GM10266 (cell line): ENCODE data around the gene SSBP2.

Experiments
- DNase-seq: peaks from one replicate; pipeline ENCODE4 v3.0.0; 2012; ENCODE audit errors: extremely low spot score
- TF ChIP-seq, protein P1 (sequence below): IDR thresholded peaks from 2 replicates; pipeline ENCODE4 v1.5.1; 2012; ENCODE audit warnings: mild to moderate bottlenecking, low read depth; ENCODE audit not compliant: control insufficient read depth, insufficient read depth; ENCODE audit errors: missing control alignments

Gene SSBP2

DNA sequence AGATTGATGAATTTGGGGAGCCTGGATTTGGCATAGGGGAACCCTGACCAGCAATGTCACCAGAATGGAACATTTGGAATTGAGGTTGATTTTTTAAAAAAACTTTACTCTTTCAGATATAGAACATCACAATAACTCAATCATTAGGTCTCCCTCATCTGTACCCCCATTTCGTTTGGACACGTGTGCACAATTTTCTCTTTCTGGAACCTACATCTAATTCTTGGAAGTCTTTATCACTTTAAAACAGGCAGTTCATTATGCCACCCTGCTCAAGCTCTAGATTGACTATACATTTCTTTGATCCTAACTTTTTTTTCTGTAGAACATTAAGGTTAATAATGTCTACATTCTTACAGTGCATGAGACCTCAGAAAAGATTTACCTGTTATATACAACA is 3.7 kb upstream of the SSBP2 start:
- DNase-seq: no peak
- TF ChIP-seq, protein P1, sequence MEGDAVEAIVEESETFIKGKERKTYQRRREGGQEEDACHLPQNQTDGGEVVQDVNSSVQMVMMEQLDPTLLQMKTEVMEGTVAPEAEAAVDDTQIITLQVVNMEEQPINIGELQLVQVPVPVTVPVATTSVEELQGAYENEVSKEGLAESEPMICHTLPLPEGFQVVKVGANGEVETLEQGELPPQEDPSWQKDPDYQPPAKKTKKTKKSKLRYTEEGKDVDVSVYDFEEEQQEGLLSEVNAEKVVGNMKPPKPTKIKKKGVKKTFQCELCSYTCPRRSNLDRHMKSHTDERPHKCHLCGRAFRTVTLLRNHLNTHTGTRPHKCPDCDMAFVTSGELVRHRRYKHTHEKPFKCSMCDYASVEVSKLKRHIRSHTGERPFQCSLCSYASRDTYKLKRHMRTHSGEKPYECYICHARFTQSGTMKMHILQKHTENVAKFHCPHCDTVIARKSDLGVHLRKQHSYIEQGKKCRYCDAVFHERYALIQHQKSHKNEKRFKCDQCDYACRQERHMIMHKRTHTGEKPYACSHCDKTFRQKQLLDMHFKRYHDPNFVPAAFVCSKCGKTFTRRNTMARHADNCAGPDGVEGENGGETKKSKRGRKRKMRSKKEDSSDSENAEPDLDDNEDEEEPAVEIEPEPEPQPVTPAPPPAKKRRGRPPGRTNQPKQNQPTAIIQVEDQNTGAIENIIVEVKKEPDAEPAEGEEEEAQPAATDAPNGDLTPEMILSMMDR: no peak

GRCh38 chr5:81753429-81753828 is 2.5 kb upstream of the SSBP2 start:
- no peak for DNase-seq
- TF ChIP-seq, protein P1: no peak

DNA sequence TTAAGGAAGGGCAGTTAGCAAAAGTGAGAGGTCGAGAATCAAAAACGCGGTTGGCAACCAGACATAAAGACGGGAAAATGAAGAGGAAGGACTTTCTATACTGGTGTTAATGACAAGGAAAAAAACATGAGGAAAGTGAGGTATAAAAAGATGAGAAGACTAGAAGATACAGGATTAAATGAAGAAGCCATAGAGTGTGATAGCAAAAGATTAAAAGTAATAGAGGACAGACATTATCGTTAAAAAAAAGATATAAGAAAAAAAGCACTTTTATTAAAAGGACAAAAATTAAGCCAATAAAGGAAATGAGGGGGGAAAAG is 1.7 kb upstream of the SSBP2 start:
- TF ChIP-seq, protein P1: no peak
- no peak for DNase-seq

GRCh38 chr5:81751836-81752643 is 1.1 kb upstream of the SSBP2 start:
- no peak for DNase-seq
- TF ChIP-seq, protein P1: no peak

- DNase-seq: peak; percentile 55
These were observed 439 bp downstream of the SSBP2 start for GRCh38 chr5:81750308-81751008.

GRCh38 chr5:81749561-81750307 is 1.2 kb downstream of the SSBP2 start:
- TF ChIP-seq, protein P1: no peak
- DNase-seq: peak; percentile 85

More at GRCh38 chr5:81750308-81751008, 439 bp downstream of the SSBP2 start:
- TF ChIP-seq, protein P1: no peak
